DND-41 (cell line): ENCODE data around the gene NKX1-2.

Experiments
- EZH2 ChIP-seq: IDR thresholded peaks from 3 replicates; pipeline ENCODE4 v1.6.1; 2012; ENCODE audit warnings: borderline replicate concordance, low read depth, mild to moderate bottlenecking, moderate library complexity, low read length, inconsistent platforms; ENCODE audit not compliant: severe bottlenecking
- TF ChIP-seq, protein P1 (sequence below): IDR thresholded peaks from 2 replicates; pipeline ENCODE4 v1.5.1; 2012; ENCODE audit warnings: borderline replicate concordance, low read length, moderate library complexity, mild to moderate bottlenecking; ENCODE audit not compliant: poor library complexity, severe bottlenecking; ENCODE audit errors: extremely low read depth

- TF ChIP-seq, protein P1, sequence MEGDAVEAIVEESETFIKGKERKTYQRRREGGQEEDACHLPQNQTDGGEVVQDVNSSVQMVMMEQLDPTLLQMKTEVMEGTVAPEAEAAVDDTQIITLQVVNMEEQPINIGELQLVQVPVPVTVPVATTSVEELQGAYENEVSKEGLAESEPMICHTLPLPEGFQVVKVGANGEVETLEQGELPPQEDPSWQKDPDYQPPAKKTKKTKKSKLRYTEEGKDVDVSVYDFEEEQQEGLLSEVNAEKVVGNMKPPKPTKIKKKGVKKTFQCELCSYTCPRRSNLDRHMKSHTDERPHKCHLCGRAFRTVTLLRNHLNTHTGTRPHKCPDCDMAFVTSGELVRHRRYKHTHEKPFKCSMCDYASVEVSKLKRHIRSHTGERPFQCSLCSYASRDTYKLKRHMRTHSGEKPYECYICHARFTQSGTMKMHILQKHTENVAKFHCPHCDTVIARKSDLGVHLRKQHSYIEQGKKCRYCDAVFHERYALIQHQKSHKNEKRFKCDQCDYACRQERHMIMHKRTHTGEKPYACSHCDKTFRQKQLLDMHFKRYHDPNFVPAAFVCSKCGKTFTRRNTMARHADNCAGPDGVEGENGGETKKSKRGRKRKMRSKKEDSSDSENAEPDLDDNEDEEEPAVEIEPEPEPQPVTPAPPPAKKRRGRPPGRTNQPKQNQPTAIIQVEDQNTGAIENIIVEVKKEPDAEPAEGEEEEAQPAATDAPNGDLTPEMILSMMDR = no peak
- no peak for TF ChIP-seq EZH2
Measured at GRCh38 chr10:124460144-124460543, 10.3 kb upstream of the NKX1-2 start.
